SK-N-SH treated with all-trans-retinoic acid at 6 μM for 48 hours (cell line): ENCODE data around the gene SEC22A.

Source experiments
- CREB5 ChIP-seq: fragments of 250-450 bp; sonication (Bioruptor Pico); IDR thresholded peaks from 2 replicates; pipeline ENCODE4 v1.5.1; 2020; ENCODE audit warnings: low read depth, mild to moderate bottlenecking, moderate library complexity
- CSDC2 ChIP-seq: fragments of 250-450 bp; sonication (Bioruptor Pico); IDR thresholded peaks from 2 replicates; pipeline ENCODE4 v1.5.0; 2020; ENCODE audit warnings: mild to moderate bottlenecking, moderate library complexity
- OSR1 ChIP-seq: fragments of 250-450 bp; sonication (Bioruptor Pico); IDR thresholded peaks from 2 replicates; pipeline ENCODE4 v1.8.0; 2022; ENCODE audit warnings: moderate library complexity, mild to moderate bottlenecking, inconsistent platforms
- PATZ1 ChIP-seq: fragments of 250-450 bp; sonication (Bioruptor Pico); IDR thresholded peaks from 2 replicates; pipeline ENCODE4 v1.8.0; 2020; ENCODE audit warnings: mild to moderate bottlenecking, moderate library complexity, borderline replicate concordance
- RARB ChIP-seq: fragments of 250-450 bp; sonication (Bioruptor Pico); IDR thresholded peaks from 2 replicates; pipeline ENCODE4 v1.8.0; 2021; ENCODE audit warnings: mild to moderate bottlenecking, moderate library complexity
- TCF4 ChIP-seq: fragments of 250-450 bp; sonication (Bioruptor Pico); IDR thresholded peaks from 2 replicates; pipeline ENCODE4 v1.8.0; 2021; ENCODE audit warnings: mild to moderate bottlenecking, moderate library complexity, borderline replicate concordance
- ZNF565 ChIP-seq: fragments of 450-650 bp; formaldehyde crosslinking; conservative IDR thresholded peaks from 2 replicates; pipeline ENCODE4 v1.5.0; 2020; ENCODE audit warnings: low read depth, mild to moderate bottlenecking, moderate library complexity
- TF ChIP-seq, protein P1 (sequence below): fragments of 250-450 bp; sonication (Bioruptor Pico); IDR thresholded peaks from 2 replicates; pipeline ENCODE4 v1.5.1; 2021; ENCODE audit warnings: mild to moderate bottlenecking, moderate library complexity

- TF ChIP-seq, protein P1, sequence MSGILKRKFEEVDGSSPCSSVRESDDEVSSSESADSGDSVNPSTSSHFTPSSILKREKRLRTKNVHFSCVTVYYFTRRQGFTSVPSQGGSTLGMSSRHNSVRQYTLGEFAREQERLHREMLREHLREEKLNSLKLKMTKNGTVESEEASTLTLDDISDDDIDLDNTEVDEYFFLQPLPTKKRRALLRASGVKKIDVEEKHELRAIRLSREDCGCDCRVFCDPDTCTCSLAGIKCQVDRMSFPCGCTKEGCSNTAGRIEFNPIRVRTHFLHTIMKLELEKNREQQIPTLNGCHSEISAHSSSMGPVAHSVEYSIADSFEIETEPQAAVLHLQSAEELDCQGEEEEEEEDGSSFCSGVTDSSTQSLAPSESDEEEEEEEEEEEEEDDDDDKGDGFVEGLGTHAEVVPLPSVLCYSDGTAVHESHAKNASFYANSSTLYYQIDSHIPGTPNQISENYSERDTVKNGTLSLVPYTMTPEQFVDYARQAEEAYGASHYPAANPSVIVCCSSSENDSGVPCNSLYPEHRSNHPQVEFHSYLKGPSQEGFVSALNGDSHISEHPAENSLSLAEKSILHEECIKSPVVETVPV (CRISPR knock-in tag), result no peak
- no peak for TF ChIP-seq TCF4 (CRISPR knock-in tag)
- TF ChIP-seq ZNF565 (CRISPR knock-in tag), result no peak
- no peak for TF ChIP-seq RARB (CRISPR knock-in tag)
- TF ChIP-seq OSR1 (CRISPR knock-in tag), result no peak
- no peak for TF ChIP-seq CREB5 (CRISPR knock-in tag)
- TF ChIP-seq CSDC2 (CRISPR knock-in tag), result no peak
- no peak for TF ChIP-seq PATZ1 (CRISPR knock-in tag)
Observed at GRCh38 chr3:123284399-123285010, 82.8 kb downstream of the SEC22A start.
